Endothelial cell of umbilical vein (primary cell): ENCODE results near the gene KCNB1. TPM values are rescaled to one million over a fixed set of nuclear protein-coding genes. Genes with fewer than 3 reads are reported as not detected.

Experiments used
- BruUV-seq: library from RNA; stranded (reverse); fragments of 400-500 nt; replicated peaks from 2 replicates; lab custom pipeline; 2021; lab: Mats Ljungman, UMichigan
- CTCF ChIA-PET: fragments of 300-600, 350-600 bp; sonication (Branson Sonifier 250); formaldehyde crosslinking; loops from one replicate; lab custom pipeline; 2021; ENCODE audit warnings: antibody characterized with exemption, inconsistent platforms; lab: Charles Lee
- POLR2A ChIA-PET: fragments of 300-600, 350-600 bp; sonication (Branson Sonifier 250); formaldehyde crosslinking; loops from one replicate; lab custom pipeline; 2021; ENCODE audit warnings: antibody characterized with exemption, inconsistent platforms; lab: Charles Lee
- DNase-seq: peaks from one replicate; pipeline ENCODE4 v3.0.0-alpha.2; 2011; ENCODE audit warnings: low read depth, low spot score
- FAIRE-seq: peaks from 2 replicates; lab custom pipeline; 2011; peaks lifted over from hg19 to GRCh38; lab: Jason Lieb, UNC
- H2AFZ ChIP-seq: 2 replicates; pipeline ENCODE4 v1.6.0; 2012; ENCODE audit warnings: low read depth, low read length, control low read depth, inconsistent platforms
- H3K27ac ChIP-seq: 2 replicates; pipeline ENCODE4 v1.5.1; 2011; ENCODE audit warnings: low read depth, mild to moderate bottlenecking, control low read depth, low read length, moderate library complexity; ENCODE audit not compliant: insufficient read depth
- H3K27me3 ChIP-seq, 2 experiments: 2 replicates each; pipeline versions ENCODE4 v1.6.0 to v1.6.1; 2011; ENCODE audit warnings: low read length in 2 of 2, mixed read lengths in 1 of 2; ENCODE audit not compliant: control insufficient read depth in 2 of 2, insufficient read depth in 2 of 2
- H3K36me3 ChIP-seq, 2 experiments: 2 replicates in 1 of 2; 3 replicates in 1 of 2; pipeline ENCODE4 v1.5.1; 2011; ENCODE audit warnings: low read length in 2 of 2, mild to moderate bottlenecking in 1 of 2, moderate library complexity in 1 of 2; ENCODE audit not compliant: control insufficient read depth in 2 of 2, insufficient read depth in 2 of 2; ENCODE audit errors: extremely low read depth in 1 of 2
- H3K4me1 ChIP-seq: 3 replicates; pipeline ENCODE4 v1.5.1; 2011; ENCODE audit warnings: mild to moderate bottlenecking, low read length; ENCODE audit not compliant: control insufficient read depth, insufficient read depth; ENCODE audit errors: extremely low read depth
- H3K4me2 ChIP-seq: 2 replicates; pipeline ENCODE4 v1.6.1; 2011; ENCODE audit warnings: low read length, control low read depth, mixed read lengths; ENCODE audit not compliant: insufficient read depth
- H3K4me3 ChIP-seq, 3 experiments: fragments of 200-600 bp in 1 of 3; sonication (generic), shearing (Covaris generic) in 1 of 3; replicated peaks in 1 of 3; 2 replicates each; pipeline ENCODE4 v1.5.1; 2011 to 2016; ENCODE audit warnings: control low read depth in 3 of 3, low read length in 3 of 3, mild to moderate bottlenecking in 2 of 3, inconsistent platforms in 1 of 3, low read depth in 1 of 3, moderate library complexity in 1 of 3; ENCODE audit not compliant: insufficient read depth in 1 of 3
- H3K79me2 ChIP-seq: 2 replicates; pipeline ENCODE4 v1.6.0; 2012; ENCODE audit warnings: low read length, inconsistent platforms; ENCODE audit not compliant: control insufficient read depth, insufficient read depth
- H3K9ac ChIP-seq: replicated peaks from 2 replicates; pipeline ENCODE3; 2011; ENCODE audit warnings: low read length, control low read depth; ENCODE audit not compliant: insufficient read depth; ENCODE audit errors: extremely low read depth
- H3K9me1 ChIP-seq: replicated peaks from 3 replicates; pipeline ENCODE4 v1.6.0; 2011; ENCODE audit warnings: mild to moderate bottlenecking, low read length; ENCODE audit not compliant: control insufficient read depth, insufficient read depth; ENCODE audit errors: extremely low read depth
- H3K9me3 ChIP-seq: replicated peaks from 2 replicates; pipeline ENCODE4 v1.5.1; 2012; ENCODE audit warnings: low read length, inconsistent platforms; ENCODE audit not compliant: control insufficient read depth, insufficient read depth
- H4K20me1 ChIP-seq: replicated peaks from 2 replicates; pipeline ENCODE3; 2011; ENCODE audit warnings: mild to moderate bottlenecking, low read length; ENCODE audit not compliant: control insufficient read depth, insufficient read depth; ENCODE audit errors: extremely low read depth
- CTCF ChIP-seq, 2 donors: IDR thresholded peaks; 1 replicate in 1 of 2; 2 replicates in 1 of 2; pipeline ENCODE4 v1.5.1; 2011; ENCODE audit warnings: low read length in 2 of 2, mild to moderate bottlenecking in 2 of 2, moderate library complexity in 2 of 2, control low read depth in 1 of 2, inconsistent platforms in 1 of 2, low read depth in 1 of 2; ENCODE audit not compliant: insufficient read depth in 1 of 2; ENCODE audit errors: extremely low read depth in 1 of 2
- EZH2 ChIP-seq: IDR thresholded peaks from 2 replicates; pipeline ENCODE4 v1.6.1; 2012; ENCODE audit warnings: borderline replicate concordance, low read depth, mild to moderate bottlenecking, moderate library complexity, low read length, inconsistent platforms; ENCODE audit not compliant: severe bottlenecking
- FOS ChIP-seq: IDR thresholded peaks from 2 replicates; pipeline ENCODE4 v1.6.1; 2011; ENCODE audit warnings: mild to moderate bottlenecking, low read length, moderate library complexity, borderline replicate concordance; ENCODE audit not compliant: insufficient read depth
- GATA2 ChIP-seq: IDR thresholded peaks from 2 replicates; pipeline ENCODE4 v1.7.0; 2011; ENCODE audit warnings: low read depth, mild to moderate bottlenecking, moderate library complexity, mixed read lengths, low read length; ENCODE audit not compliant: insufficient read length, insufficient read depth
- JUN ChIP-seq: IDR thresholded peaks from 2 replicates; pipeline ENCODE4 v1.6.1; 2011; ENCODE audit warnings: borderline replicate concordance, low read depth; ENCODE audit not compliant: insufficient read length, insufficient read depth
- MAX ChIP-seq: IDR thresholded peaks from 2 replicates; pipeline ENCODE4 v1.6.1; 2011; ENCODE audit not compliant: insufficient read depth, insufficient read length
- MYC ChIP-seq: IDR thresholded peaks from one replicate; pipeline ENCODE4 v1.6.1; 2011; ENCODE audit warnings: mild to moderate bottlenecking, low read depth, low read length
- POLR2A ChIP-seq: IDR thresholded peaks from 2 replicates; pipeline ENCODE4 v1.6.1; 2012; ENCODE audit warnings: low read depth, mild to moderate bottlenecking, control low read depth, low read length
- POLR2AphosphoS5 ChIP-seq: IDR thresholded peaks from 2 replicates; pipeline ENCODE4 v1.6.1; 2012; ENCODE audit warnings: low read depth, mild to moderate bottlenecking, control low read depth, low read length, moderate library complexity; ENCODE audit not compliant: insufficient read depth
- dilution Hi-C: fragments of 300-500 bp; cut with MboI; formaldehyde crosslinking; loops from one replicate; pipeline ENCODE4 v1.15.0; 2019; ENCODE audit warnings: low sequenced_read_pairs; ENCODE audit not compliant: extremely low pct_ligation_motif_present
- intact Hi-C: fragments of 100-400 bp; cut with micrococcal nuclease; formaldehyde crosslinking; loops from one replicate; pipeline ENCODE4 v1.10.0; 2022
- polyA plus RNA-seq, 4 experiments: library from polyadenylated mRNA; depleted of rRNA in 3 of 4; stranded (reverse) in 3 of 4; unstranded in 1 of 4; fragments of >200 nt; gene quantifications; 2 replicates each; pipeline versions ENCODE4 v1.2.1 to v1.2.3, GENCODE V29; 2011 to 2012; ENCODE audit warnings: missing spikeins in 1 of 4
- total RNA-seq: library from RNA; stranded (reverse); gene quantifications from 2 replicates; pipeline ENCODE4 v1.2.3, GENCODE V29; 2021

The KCNB1 gene
- total and polyA plus RNA-seq, 2 donors (not counting 3 experiments of a cell fraction or from before 2014, with no cell fraction given) = not detected

- Histone ChIP-seq H3K9me1 (no peaks in the 10 kb centered on the region), H3K4me3 (no peak overlapping the region), H3K4me2 (no peak overlapping the region), H3K9me3 (no peaks in the 10 kb centered on the region), H3K4me1 (no peaks in the 10 kb centered on the region), H3K9ac (no peak overlapping the region), H3K27me3 (peaks cover under 1 to 6% of the 10 kb centered on the region in 2 experiments), H3K27ac (no peak overlapping the region), H4K20me1 (no peaks in the 10 kb centered on the region), H3K79me2 (no peaks in the 10 kb centered on the region), H2AFZ (no peak overlapping the region), H3K36me3 (no peaks in the 10 kb centered on the region)
- CTCF ChIA-PET = interaction anchor here (1.6 to 1.9 kb wide), 2 partner anchors 17 to 22 kb away, joined by 3 to 5 read pairs; no protein-coding TSS in a partner anchor
- FAIRE-seq = no peak
- BruUV-seq = no TSS peak
- intact Hi-C loops = no loop called here
- dilution Hi-C loops = no loop called here
- POLR2A ChIA-PET = no interaction called here
- TF ChIP-seq JUN = no peak
- no peak for TF ChIP-seq MAX
- no peak for TF ChIP-seq GATA2
- TF ChIP-seq MYC = no peak
- TF ChIP-seq EZH2 = no peak
- TF ChIP-seq POLR2A = no peak
- TF ChIP-seq FOS = no peak
- no peak for TF ChIP-seq CTCF (IDR thresholded peaks at IDR 0.05; ENCODE audit: extremely low read depth in 1 of 2, insufficient read depth in 1 of 2, low read depth in 1 of 2, low read length in 2 of 2)
- no peak for TF ChIP-seq POLR2AphosphoS5
- no peak for DNase-seq
Measured at GRCh38 chr20:49406666-49407065, 75.8 kb downstream of the KCNB1 start.
